Measurements from ENCODE around the gene SCNN1B. TPM values are rescaled to one million over a fixed set of nuclear protein-coding genes. Genes with fewer than 3 reads are reported as not detected.
"Not testable (repeated sequence)": the region's sequence is repeated elsewhere in the genome, so short reads cannot be mapped to it uniquely, and the experiment has no call there.

Gene SCNN1B
- total and polyA plus RNA-seq, 4 experiments from 2014 or later = not detected

- H3K4me1 Mint-ChIP-seq = no peaks in the 10 kb centered on the region
- peak overlapping the region in 1 of 7 donors; percentile 37 for H3K27ac Mint-ChIP-seq
- POLR2A ChIA-PET (ENCODE audit: partially characterized antibody) = no interaction called here
Measured at GRCh38 chr16:23387666-23388065, 85.6 kb downstream of the SCNN1B start.

GRCh38 chr16:23388786-23389185 is 86.7 kb downstream of the SCNN1B start:
- Histone ChIP-seq H3K27ac (ENCODE audit: low read depth, low read length) (no peak overlapping the region), H3K36me3 (ENCODE audit: insufficient read depth, low read length) (peaks cover 35% of the 10 kb centered on the region), H3K27me3 (ENCODE audit: insufficient read depth, low read length) (no peaks in the 10 kb centered on the region), H3K4me3 (ENCODE audit: low read length in 2 of 2) (no peak overlapping the region), H3K9me3 (ENCODE audit: control insufficient read depth in 1 of 2, low read length in 2 of 2) (no peaks in the 10 kb centered on the region), H3K4me1 (ENCODE audit: insufficient read depth, low read length) (no peaks in the 10 kb centered on the region)
- Mint-ChIP-seq H3K36me3 (peaks cover 39 to 51% of the 10 kb centered on the region in 2 donors), H3K4me3 (no peak overlapping the region), H3K27ac (no peak overlapping the region), H3K9me3 (no peaks in the 10 kb centered on the region), H3K4me1 (no peaks in the 10 kb centered on the region), H3K27me3 (no peaks in the 10 kb centered on the region)
- ChIA-PET CTCF (ENCODE audit: partially characterized antibody) (no interaction called here), POLR2A (ENCODE audit: partially characterized antibody) (no interaction called here)
- intact Hi-C loops (cut with micrococcal nuclease) = no loop called here
- no peak for DNase-seq

More at GRCh38 chr16:23387666-23388065, 85.6 kb downstream of the SCNN1B start:
- peaks cover 28% of the 10 kb centered on the region for H3K36me3 ChIP-seq (ENCODE audit: insufficient read depth, low read length)
- H3K9me3 Mint-ChIP-seq = no peaks in the 10 kb centered on the region
- intact Hi-C loops (cut with micrococcal nuclease) = no loop called here
- no peaks in the 10 kb centered on the region for H3K27me3 ChIP-seq (ENCODE audit: insufficient read depth, low read length)
- H3K4me3 Mint-ChIP-seq = no peak overlapping the region
- no peak overlapping the region for H3K4me3 ChIP-seq (ENCODE audit: low read length in 2 of 2)
- no peaks in the 10 kb centered on the region for H3K4me1 ChIP-seq (ENCODE audit: insufficient read depth, low read length)
- CTCF ChIA-PET (ENCODE audit: partially characterized antibody) = no interaction called here
- H3K27me3 Mint-ChIP-seq = no peaks in the 10 kb centered on the region
- no peak overlapping the region for H3K27ac ChIP-seq (ENCODE audit: low read depth, low read length)
- peaks cover 33 to 41% of the 10 kb centered on the region in 2 donors for H3K36me3 Mint-ChIP-seq
- DNase-seq = no peak
- H3K9me3 ChIP-seq (ENCODE audit: control insufficient read depth in 1 of 2, low read length in 2 of 2) = no peaks in the 10 kb centered on the region

- H3K36me3 ChIP-seq (ENCODE audit: insufficient read depth, low read length) = peaks cover 35% of the 10 kb centered on the region
- Mint-ChIP-seq H3K36me3 (peaks cover 39 to 54% of the 10 kb centered on the region in 2 donors), H3K27ac (peak overlapping the region in 2 of 7 donors; percentile 7 to 85)
Measured at GRCh38 chr16:23389201-23389600, 87.1 kb downstream of the SCNN1B start.

DNA sequence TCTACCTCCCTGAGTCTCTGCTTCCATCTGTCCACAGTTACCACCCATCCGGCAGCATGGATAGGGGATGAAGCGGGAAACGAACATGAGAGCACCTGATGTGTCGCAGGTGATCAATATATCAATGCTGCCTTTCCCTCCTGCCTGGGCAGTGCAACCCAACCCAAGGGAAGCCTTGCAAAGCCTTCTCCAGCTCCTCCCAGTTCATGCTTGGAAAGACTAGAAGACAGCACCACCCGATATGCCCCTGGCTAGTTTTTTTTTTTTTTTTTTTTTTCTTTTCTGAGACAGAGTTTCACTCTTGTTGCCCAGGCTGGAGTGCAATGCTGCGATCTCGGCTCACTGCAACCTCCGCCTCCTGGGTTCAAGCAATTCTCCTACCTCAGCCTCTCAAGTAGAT is 87.8 kb downstream of the SCNN1B start:
- H3K27ac Mint-ChIP-seq; H3K27me3 ChIP-seq (ENCODE audit: insufficient read depth, low read length); intact Hi-C loops (cut with micrococcal nuclease); H3K9me3 Mint-ChIP-seq; H3K27ac ChIP-seq (ENCODE audit: low read depth, low read length); H3K4me1 ChIP-seq (ENCODE audit: insufficient read depth, low read length); POLR2A ChIA-PET (ENCODE audit: partially characterized antibody); H3K4me3 Mint-ChIP-seq; H3K9me3 ChIP-seq (ENCODE audit: control insufficient read depth in 1 of 2, low read length in 2 of 2); H3K27me3 Mint-ChIP-seq; CTCF ChIA-PET (ENCODE audit: partially characterized antibody); H3K4me1 Mint-ChIP-seq; H3K4me3 ChIP-seq (ENCODE audit: low read length in 2 of 2); DNase-seq: not testable (repeated sequence)
- H3K36me3 ChIP-seq (ENCODE audit: insufficient read depth, low read length) = peaks cover 35% of the 10 kb centered on the region
- peaks cover 42 to 58% of the 10 kb centered on the region in 2 donors for H3K36me3 Mint-ChIP-seq

More at GRCh38 chr16:23389201-23389600, 87.1 kb downstream of the SCNN1B start:
- intact Hi-C loops (cut with micrococcal nuclease) = no loop called here
- Mint-ChIP-seq H3K4me3 (no peak overlapping the region), H3K27me3 (no peaks in the 10 kb centered on the region), H3K4me1 (no peaks in the 10 kb centered on the region), H3K9me3 (no peaks in the 10 kb centered on the region)
- Histone ChIP-seq H3K27ac (ENCODE audit: low read depth, low read length) (no peak overlapping the region), H3K4me1 (ENCODE audit: insufficient read depth, low read length) (no peaks in the 10 kb centered on the region), H3K27me3 (ENCODE audit: insufficient read depth, low read length) (no peaks in the 10 kb centered on the region), H3K4me3 (ENCODE audit: low read length in 2 of 2) (no peak overlapping the region), H3K9me3 (ENCODE audit: control insufficient read depth in 1 of 2, low read length in 2 of 2) (no peaks in the 10 kb centered on the region)
- DNase-seq = no peak
- ChIA-PET CTCF (ENCODE audit: partially characterized antibody) (no interaction called here), POLR2A (ENCODE audit: partially characterized antibody) (no interaction called here)

- no peak for DNase-seq
- Mint-ChIP-seq H3K36me3 (peaks cover 50 to 70% of the 10 kb centered on the region in 2 donors), H3K4me1 (no peaks in the 10 kb centered on the region), H3K27ac (peak overlapping the region in 1 of 7 donors; percentile 29), H3K9me3 (no peaks in the 10 kb centered on the region), H3K27me3 (no peaks in the 10 kb centered on the region), H3K4me3 (no peak overlapping the region)
- ChIA-PET POLR2A (ENCODE audit: partially characterized antibody) (no interaction called here), CTCF (ENCODE audit: partially characterized antibody) (no interaction called here)
- intact Hi-C loops (cut with micrococcal nuclease) = no loop called here
- H3K4me1 ChIP-seq (ENCODE audit: insufficient read depth, low read length) = no peaks in the 10 kb centered on the region
- H3K4me3 ChIP-seq (ENCODE audit: low read length in 2 of 2) = no peak overlapping the region
- H3K9me3 ChIP-seq (ENCODE audit: control insufficient read depth in 1 of 2, low read length in 2 of 2) = no peaks in the 10 kb centered on the region
- peaks cover 35% of the 10 kb centered on the region for H3K36me3 ChIP-seq (ENCODE audit: insufficient read depth, low read length)
- H3K27ac ChIP-seq (ENCODE audit: low read depth, low read length) = no peak overlapping the region
- no peaks in the 10 kb centered on the region for H3K27me3 ChIP-seq (ENCODE audit: insufficient read depth, low read length)
Measured at GRCh38 chr16:23391381-23392222, 89.5 kb downstream of the SCNN1B start.

DNA sequence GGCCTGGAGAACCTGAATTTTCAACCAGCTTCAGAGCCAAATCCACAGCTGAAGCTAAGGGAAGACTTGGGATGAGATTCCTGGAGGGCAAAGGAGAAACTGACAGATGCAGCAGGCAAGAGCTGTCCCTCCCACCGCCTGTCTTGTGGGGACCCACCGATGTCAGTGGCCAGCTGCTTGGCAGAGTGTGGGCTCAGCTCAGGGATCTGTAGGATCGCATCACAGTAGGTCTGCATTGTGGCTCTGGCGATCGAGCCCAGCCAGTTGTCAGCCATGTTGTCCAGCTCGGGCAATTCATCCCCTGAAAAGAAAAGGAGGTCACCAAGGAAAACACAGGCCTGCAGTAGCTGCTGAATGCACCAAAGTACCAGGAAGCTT is 90.1 kb downstream of the SCNN1B start:
- no peaks in the 10 kb centered on the region for H3K27me3 ChIP-seq (ENCODE audit: insufficient read depth, low read length)
- ChIA-PET POLR2A (ENCODE audit: partially characterized antibody) (no interaction called here), CTCF (ENCODE audit: partially characterized antibody) (no interaction called here)
- no peak overlapping the region for H3K27ac ChIP-seq (ENCODE audit: low read depth, low read length)
- Mint-ChIP-seq H3K27ac (peak overlapping the region in 1 of 7 donors; percentile 29), H3K27me3 (no peaks in the 10 kb centered on the region), H3K9me3 (no peaks in the 10 kb centered on the region), H3K4me1 (no peaks in the 10 kb centered on the region), H3K4me3 (no peak overlapping the region), H3K36me3 (peaks cover 52 to 75% of the 10 kb centered on the region in 2 donors)
- H3K36me3 ChIP-seq (ENCODE audit: insufficient read depth, low read length) = peaks cover 41% of the 10 kb centered on the region
- no peaks in the 10 kb centered on the region for H3K9me3 ChIP-seq (ENCODE audit: control insufficient read depth in 1 of 2, low read length in 2 of 2)
- H3K4me1 ChIP-seq (ENCODE audit: insufficient read depth, low read length) = no peaks in the 10 kb centered on the region
- no peak overlapping the region for H3K4me3 ChIP-seq (ENCODE audit: low read length in 2 of 2)
- intact Hi-C loops (cut with micrococcal nuclease) = no loop called here
- DNase-seq = no peak

- Histone ChIP-seq H3K9me3 (ENCODE audit: control insufficient read depth in 1 of 2, low read length in 2 of 2) (no peaks in the 10 kb centered on the region), H3K4me1 (ENCODE audit: insufficient read depth, low read length) (no peaks in the 10 kb centered on the region), H3K27ac (ENCODE audit: low read depth, low read length) (no peak overlapping the region), H3K36me3 (ENCODE audit: insufficient read depth, low read length) (peaks cover 54% of the 10 kb centered on the region), H3K27me3 (ENCODE audit: insufficient read depth, low read length) (no peaks in the 10 kb centered on the region), H3K4me3 (ENCODE audit: low read length in 2 of 2) (no peak overlapping the region)
- Mint-ChIP-seq H3K27me3 (no peaks in the 10 kb centered on the region), H3K4me1 (peaks cover 0 to 3% (median 0%) of the 10 kb centered on the region in 4 donors), H3K27ac (no peak overlapping the region), H3K9me3 (no peaks in the 10 kb centered on the region), H3K36me3 (peaks cover 58 to 82% of the 10 kb centered on the region in 2 donors), H3K4me3 (no peak overlapping the region)
- ChIA-PET POLR2A (ENCODE audit: partially characterized antibody) (no interaction called here), CTCF (ENCODE audit: partially characterized antibody) (no interaction called here)
- intact Hi-C loops (cut with micrococcal nuclease) = no loop called here
- DNase-seq = no peak
Measured at GRCh38 chr16:23394141-23394831, 92.2 kb downstream of the SCNN1B start.

Data from CD4-positive, alpha-beta memory T cell (primary cell).